HG02623 (cell line): ENCODE results near the gene GLB1L3.
"Not testable (repeated sequence)": the region's sequence is repeated elsewhere in the genome, so short reads cannot be mapped to it uniquely, and the experiment has no call there.

Source experiments
- ATAC-seq: cut with Tn5 transposase; IDR thresholded peaks from one replicate; pipeline ENCODE4 v1.9.1; 2021; ENCODE audit warnings: moderate library complexity; ENCODE audit not compliant: unreplicated experiment

Gene GLB1L3

GRCh38 chr11:134250246-134250645 lies 25.9 kb upstream of the GLB1L3 start:
- ATAC-seq = no peak

GRCh38 chr11:134250675-134251074 lies 25.5 kb upstream of the GLB1L3 start:
- no peak for ATAC-seq

GRCh38 chr11:134252346-134253187 lies 23.6 kb upstream of the GLB1L3 start:
- peak; percentile 24 for ATAC-seq

GRCh38 chr11:134253188-134253993 lies 22.8 kb upstream of the GLB1L3 start, which contains the start of the genes ACAD8 and THYN1:
TSS of gene ACAD8 (plus strand) at chr11:134253568. CDS start at chr11:134253601, 33 bp downstream.
TSS of gene THYN1 (minus strand) at chr11:134253352. CDS start at chr11:134252882, 470 bp downstream.
- peak; percentile 99 for ATAC-seq

GRCh38 chr11:134254433-134255183 lies 21.6 kb upstream of the GLB1L3 start:
- no peak for ATAC-seq

- not testable (repeated sequence) for ATAC-seq
These were observed 21.0 kb upstream of the GLB1L3 start for GRCh38 chr11:134255184-134255561.

GRCh38 chr11:134257101-134257500 lies 19.1 kb upstream of the GLB1L3 start:
- ATAC-seq = no peak

- no peak for ATAC-seq
These were observed 17.6 kb upstream of the GLB1L3 start for GRCh38 chr11:134258577-134258976.

GRCh38 chr11:134260503-134260902 lies 15.7 kb upstream of the GLB1L3 start:
- ATAC-seq = no peak

GRCh38 chr11:134260983-134261382 lies 15.2 kb upstream of the GLB1L3 start:
- no peak for ATAC-seq

- ATAC-seq = no peak
These were observed 14.3 kb upstream of the GLB1L3 start for GRCh38 chr11:134261626-134262488.

GRCh38 chr11:134264966-134265764 lies 11.0 kb upstream of the GLB1L3 start:
- ATAC-seq = no peak

GRCh38 chr11:134266440-134266839 lies 9.7 kb upstream of the GLB1L3 start:
- no peak for ATAC-seq

- no peak for ATAC-seq
These were observed 9.3 kb upstream of the GLB1L3 start for GRCh38 chr11:134266841-134267251.

GRCh38 chr11:134267461-134267860 lies 8.7 kb upstream of the GLB1L3 start:
- ATAC-seq = no peak

- no peak for ATAC-seq
These were observed 8.2 kb upstream of the GLB1L3 start for GRCh38 chr11:134267966-134268365.

- ATAC-seq = no peak
These were observed 5.9 kb upstream of the GLB1L3 start for GRCh38 chr11:134270250-134270714.

- ATAC-seq = no peak
These were observed 4.2 kb upstream of the GLB1L3 start for GRCh38 chr11:134271978-134272377.
